Coronary artery (tissue), 2 donors: Measurements from ENCODE around the gene AP3D1.

Experiments used
- DNase-seq: peaks from one replicate; pipeline ENCODE4 v3.0.0-alpha.2; 2017; ENCODE audit warnings: low spot score
- H3K27ac ChIP-seq, 2 donors: fragments of 200-600 bp; sonication (generic); one replicate each; pipeline ENCODE4 v1.5.1; 2016 to 2019
- H3K4me3 ChIP-seq: fragments of 200-600 bp; sonication (generic); 2 replicates; pipeline ENCODE4 v1.5.1; 2016; ENCODE audit warnings: mild to moderate bottlenecking, moderate library complexity
- CTCF ChIP-seq: fragments of 200-600 bp; sonication (generic); IDR thresholded peaks from one replicate; pipeline ENCODE4 v1.5.1; 2019; ENCODE audit warnings: antibody characterized with exemption

Gene AP3D1

GRCh38 chr19:2119921-2120785, 31.2 kb downstream of the AP3D1 start:
- Histone ChIP-seq H3K4me3 (no peak overlapping the region), H3K27ac (no peak overlapping the region)
- no peak for TF ChIP-seq CTCF
- no peak for DNase-seq

DNA sequence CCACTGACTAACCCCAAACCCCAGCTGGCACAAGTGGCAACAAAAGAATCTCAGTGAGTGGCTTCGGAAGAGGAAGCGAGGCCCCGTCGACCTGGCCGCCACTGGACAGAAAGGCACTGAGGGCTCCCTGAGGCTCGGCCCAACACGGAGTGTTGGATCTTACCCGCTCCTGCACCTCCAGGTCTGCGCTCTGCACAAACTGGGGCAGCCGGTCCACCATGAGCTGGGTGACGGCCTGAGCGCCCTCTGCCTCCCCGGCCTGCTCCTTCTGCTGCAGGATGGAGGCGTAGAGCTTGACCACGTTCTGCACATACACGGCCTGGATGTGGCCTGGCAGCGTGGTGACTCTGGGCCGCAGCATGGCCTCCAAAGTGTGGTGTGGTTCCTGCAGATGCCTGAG, 32.9 kb downstream of the AP3D1 start:
- Histone ChIP-seq H3K27ac (no peak overlapping the region), H3K4me3 (no peak overlapping the region)
- TF ChIP-seq CTCF, result no peak
- no peak for DNase-seq

DNA sequence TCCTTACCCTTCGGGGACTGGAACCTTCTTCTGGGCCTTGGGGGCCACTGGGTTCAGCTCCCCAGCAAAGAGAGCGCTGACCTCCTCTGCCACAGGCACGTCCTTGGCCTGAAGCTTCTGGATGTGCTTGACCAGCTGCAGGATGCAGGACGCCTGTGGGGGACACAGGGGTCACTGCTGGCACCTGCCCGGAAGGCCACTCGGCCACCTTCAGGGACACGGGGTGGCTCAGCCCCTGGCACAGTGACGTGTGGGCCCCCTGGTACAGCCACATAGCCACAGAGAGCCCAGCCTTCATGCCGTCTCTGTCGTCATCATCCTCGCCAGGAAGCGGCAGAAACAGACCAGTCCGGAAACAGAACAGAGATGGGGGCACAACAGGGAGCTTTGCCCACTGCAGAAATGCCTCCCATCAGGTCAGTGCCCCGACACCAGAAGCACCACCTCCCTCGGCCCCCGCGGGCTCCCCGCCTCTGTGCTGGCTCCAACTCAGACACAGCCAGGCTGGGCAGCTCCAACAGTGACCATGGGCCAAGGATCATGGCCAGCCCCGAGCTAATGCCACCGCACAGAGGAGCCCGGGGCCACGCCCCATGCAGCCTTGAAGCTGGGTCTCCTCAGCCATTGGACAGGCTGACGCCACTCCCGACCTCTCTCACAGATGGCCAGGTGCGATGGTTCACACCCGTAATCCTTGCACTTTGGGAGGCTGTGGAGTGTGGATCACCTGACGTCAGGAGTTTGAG, 34.0 kb downstream of the AP3D1 start:
- TF ChIP-seq CTCF, result no peak
- no peak for DNase-seq
- no peak overlapping the region for H3K27ac ChIP-seq

DNA sequence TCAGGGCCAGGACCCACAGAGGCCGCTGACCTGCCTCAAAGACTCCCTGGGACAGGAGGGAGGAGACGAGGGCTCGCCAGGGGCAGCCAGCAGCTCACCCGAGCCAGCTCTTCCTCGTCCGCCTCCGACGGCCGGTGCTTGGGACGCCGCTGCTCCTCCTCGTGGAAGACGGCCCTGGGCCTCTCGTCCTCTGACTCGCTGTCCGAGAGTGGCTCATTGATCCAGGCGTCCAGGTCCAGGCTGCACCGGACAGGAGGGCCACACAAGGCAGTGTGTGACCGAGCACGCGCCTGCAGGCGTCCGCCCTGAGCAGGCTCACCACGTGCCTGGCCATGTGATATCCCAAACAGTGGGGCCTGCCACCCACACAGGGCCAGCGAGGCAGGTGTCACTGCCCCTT, 34.9 kb downstream of the AP3D1 start:
- TF ChIP-seq CTCF, result no peak
- no peak for DNase-seq
- Histone ChIP-seq H3K27ac (no peak overlapping the region), H3K4me3 (no peak overlapping the region)

More for the DNA sequence above, 34.0 kb downstream of the AP3D1 start:
- no peak overlapping the region for H3K4me3 ChIP-seq

GRCh38 chr19:2115911-2116426, 35.4 kb downstream of the AP3D1 start:
- H3K4me3 ChIP-seq, result no peak overlapping the region
- TF ChIP-seq CTCF, result no peak
- no peak for DNase-seq
- no peak overlapping the region for H3K27ac ChIP-seq

DNA sequence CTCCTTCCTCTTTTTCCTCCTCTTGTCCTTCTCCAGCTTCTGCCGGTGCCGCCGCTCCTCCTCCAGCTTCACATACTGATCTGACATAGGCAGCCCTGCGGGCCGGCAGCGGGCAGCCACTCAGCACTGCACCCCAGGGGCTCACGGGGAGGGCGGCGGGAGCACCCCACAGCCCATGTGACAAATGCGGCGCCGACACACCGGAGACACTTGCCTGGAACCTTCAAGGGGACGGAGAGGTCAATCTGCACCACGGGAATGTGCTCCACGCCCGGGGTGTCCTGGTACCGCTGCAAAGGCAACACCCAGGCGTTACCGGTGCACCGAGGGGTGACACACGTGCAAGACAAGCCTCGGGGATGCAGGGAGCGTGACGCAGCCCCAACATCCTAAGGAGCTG, 36.0 kb downstream of the AP3D1 start:
- DNase-seq, result no peak
- no peak for TF ChIP-seq CTCF
- H3K27ac ChIP-seq, result no peak overlapping the region

More for the DNA sequence above, 36.0 kb downstream of the AP3D1 start:
- no peak overlapping the region for H3K4me3 ChIP-seq
